HG02970 (cell line): ENCODE results near the gene KCTD2.
"Not testable (repeated sequence)": the region's sequence is repeated elsewhere in the genome, so short reads cannot be mapped to it uniquely, and the experiment has no call there.

Source experiments
- ATAC-seq: cut with Tn5 transposase; IDR thresholded peaks from one replicate; pipeline ENCODE4 v1.9.1; 2021; ENCODE audit warnings: mild to moderate bottlenecking, moderate library complexity, moderate number of reproducible peaks; ENCODE audit not compliant: unreplicated experiment, low FRiP score

Gene KCTD2, protein sequence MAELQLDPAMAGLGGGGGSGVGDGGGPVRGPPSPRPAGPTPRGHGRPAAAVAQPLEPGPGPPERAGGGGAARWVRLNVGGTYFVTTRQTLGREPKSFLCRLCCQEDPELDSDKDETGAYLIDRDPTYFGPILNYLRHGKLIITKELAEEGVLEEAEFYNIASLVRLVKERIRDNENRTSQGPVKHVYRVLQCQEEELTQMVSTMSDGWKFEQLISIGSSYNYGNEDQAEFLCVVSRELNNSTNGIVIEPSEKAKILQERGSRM

DNA sequence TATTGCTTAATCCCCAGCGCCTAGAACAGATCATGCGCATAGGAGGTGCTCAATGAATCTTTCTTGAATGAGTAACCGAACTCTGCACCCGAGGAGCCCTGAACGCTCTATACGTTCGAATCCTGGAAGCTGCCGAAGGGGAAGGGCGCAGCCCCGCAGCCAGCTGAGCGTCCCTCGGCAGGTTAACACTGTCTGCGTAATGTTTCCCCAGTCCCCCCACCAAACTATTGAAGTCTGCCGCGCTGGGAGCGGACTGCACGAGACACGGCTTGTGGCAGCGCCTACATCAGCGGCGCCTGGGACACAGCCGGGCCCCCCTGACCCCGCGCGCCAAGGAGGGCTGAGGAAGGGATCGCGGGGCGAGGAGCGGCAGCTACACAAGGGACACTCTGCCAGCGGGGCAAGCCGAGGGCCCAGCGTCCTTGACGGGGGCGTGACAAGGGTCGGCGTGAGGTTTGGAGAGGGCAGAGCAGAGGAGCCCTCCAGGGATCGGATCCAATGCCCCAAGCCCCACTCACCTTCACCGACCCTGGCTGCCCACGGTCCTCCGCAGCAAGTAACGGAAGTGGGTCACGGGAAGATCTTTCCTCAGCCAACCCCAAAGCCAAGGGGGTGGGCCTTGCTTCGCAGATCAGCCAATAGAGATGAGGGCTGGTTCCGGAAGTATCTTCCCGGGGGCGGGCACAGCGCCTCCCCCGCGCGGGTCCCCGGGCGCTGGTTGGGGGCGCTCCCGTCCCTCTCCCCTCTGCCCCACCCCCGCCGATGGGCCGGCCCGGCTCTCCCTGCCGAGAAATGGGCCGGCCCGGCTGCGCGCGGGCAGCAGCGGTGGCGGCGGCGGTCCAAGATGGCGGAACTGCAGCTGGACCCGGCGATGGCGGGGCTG lies at the start of gene KCTD2, which contains the start of gene ATP5PD:
Gene KCTD2, plus strand, starts transcription at position 819 of the 883 bp plus-strand sequence. Its CDS starts 26 bp downstream, at position 845.
Gene ATP5PD, minus strand, starts transcription at position 563 of the 883 bp plus-strand sequence. CDS start 4,319 bp downstream, outside the sequence.
- ATAC-seq, result peak; percentile 92

DNA sequence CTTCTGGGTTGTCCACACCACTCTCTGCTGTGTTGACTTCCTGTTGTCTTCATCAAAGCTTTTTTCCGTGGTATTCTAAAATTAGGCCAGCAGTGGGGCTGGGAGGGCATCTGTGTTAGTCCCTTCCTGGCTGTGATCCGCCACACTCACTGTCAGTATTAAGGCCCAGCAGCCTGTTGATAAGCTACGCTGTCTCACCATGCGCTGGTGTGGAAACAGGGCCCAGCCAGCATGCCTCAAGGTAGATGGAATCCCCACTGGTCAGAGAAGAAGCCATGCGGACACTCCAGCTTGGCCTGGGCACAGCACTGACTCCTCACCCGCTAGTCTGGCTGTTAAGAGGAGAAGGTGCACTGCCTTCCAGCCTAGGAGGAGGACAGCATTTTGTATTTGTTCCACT lies 48.2 kb upstream of the KCTD2 start:
- ATAC-seq, result no peak

DNA sequence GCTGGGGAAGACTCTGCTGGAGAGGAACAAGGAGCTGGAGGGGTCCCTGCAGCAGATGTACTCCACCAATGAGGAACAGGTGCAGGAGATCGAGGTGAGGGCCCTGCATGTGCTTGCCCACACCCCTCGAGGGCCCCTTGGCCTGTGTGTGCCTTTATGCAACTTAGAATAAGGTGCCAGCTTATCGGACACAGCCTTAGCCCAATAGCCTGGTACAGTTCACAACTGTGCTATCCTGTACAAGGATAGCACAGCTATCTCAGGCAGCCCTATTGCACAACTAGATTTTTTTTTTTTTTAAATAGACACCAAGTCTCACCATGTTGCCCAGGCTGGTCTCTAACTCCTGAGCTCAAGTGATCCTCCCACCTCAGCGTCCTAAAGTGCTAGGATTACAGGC lies 47.5 kb upstream of the KCTD2 start:
- ATAC-seq, result no peak

DNA sequence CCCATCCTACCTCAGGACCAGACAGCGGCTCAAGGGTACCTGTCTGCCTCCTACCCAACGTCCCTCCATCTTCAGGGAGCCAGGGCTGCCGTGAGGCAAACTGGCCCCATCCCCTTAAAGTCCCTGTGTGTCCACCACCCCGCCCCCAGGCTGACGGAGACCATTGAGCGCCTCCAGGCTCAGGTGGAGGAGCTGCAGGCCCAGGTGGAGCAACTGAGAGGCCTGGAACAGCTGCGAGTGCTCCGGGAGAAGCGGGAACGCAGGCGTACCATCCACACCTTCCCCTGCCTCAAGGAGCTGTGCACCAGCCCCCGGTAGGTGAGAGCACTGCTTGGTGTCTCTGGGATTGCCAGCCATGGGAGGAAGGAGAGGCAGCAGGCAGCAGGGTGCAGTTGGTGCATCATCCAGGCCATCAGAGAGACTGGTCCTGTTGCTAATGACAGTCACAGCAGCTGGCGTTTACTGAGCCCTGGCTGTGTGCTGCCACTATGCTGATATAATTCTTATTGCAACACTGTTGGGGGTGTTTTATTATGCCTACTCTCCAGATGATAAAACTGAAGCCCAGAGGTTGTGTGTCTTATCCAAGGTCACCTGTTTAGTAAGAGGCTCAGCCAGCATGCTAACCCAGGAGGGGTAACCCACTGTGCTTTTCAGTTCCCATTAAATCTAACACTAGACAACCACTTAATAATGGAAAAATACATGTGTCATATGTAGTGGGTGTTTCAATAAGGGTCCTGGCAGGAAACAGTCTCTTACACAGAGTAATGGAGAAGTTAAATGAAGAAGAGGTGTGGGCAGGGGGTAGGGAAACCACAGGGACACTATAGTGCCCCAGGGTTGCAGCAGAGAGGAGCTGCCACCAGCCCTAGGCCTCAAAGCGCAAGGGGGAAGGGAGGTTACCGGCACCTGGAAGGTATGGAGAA lies 44.8 kb upstream of the KCTD2 start:
- no peak for ATAC-seq

DNA sequence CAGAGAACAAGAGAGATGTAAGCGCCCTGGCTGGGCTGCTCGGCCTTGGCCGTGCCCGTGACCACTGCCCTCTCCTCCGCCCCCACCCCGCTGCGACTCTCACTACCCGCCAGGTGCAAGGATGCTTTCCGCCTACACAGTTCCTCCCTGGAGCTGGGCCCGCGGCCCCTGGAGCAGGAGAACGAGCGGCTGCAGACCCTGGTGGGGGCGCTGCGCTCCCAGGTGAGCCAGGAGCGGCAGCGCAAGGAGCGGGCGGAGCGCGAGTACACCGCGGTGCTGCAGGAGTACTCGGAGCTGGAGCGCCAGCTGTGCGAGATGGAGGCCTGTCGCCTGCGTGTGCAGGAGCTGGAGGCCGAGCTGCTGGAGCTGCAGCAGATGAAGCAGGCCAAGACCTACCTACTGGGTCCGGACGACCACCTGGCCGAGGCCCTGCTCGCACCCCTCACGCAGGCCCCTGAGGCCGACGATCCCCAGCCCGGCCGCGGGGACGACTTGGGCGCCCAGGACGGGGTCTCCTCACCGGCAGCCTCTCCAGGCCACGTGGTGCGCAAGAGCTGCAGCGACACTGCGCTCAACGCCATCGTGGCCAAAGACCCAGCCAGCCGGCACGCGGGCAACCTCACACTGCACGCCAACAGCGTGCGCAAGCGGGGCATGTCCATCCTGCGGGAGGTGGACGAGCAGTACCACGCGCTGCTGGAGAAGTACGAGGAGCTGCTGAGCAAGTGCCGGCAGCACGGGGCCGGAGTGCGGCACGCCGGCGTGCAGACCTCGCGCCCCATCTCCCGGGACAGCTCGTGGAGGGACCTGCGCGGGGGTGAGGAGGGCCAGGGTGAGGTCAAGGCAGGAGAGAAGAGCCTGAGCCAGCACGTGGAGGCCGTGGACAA lies 43.7 kb upstream of the KCTD2 start:
- ATAC-seq, result no peak

DNA sequence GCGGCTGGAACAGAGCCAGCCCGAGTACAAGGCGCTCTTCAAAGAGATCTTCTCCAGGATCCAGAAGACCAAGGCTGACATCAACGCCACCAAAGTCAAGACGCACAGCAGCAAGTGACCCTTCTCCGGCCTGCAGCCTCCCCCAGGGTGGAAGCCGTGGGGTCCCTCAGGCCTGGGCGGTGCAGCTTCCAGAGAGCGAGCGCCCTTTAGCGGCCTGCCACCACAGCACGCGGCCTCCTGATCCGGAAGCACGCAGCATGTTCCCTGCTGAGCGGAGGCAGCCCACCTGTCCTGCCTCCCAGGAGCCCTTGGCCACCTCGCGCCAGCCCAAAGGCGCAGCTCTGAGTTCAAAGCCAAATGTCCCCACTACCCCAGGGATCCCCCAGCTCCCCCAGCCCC lies 43.1 kb upstream of the KCTD2 start:
- ATAC-seq, result no peak

DNA sequence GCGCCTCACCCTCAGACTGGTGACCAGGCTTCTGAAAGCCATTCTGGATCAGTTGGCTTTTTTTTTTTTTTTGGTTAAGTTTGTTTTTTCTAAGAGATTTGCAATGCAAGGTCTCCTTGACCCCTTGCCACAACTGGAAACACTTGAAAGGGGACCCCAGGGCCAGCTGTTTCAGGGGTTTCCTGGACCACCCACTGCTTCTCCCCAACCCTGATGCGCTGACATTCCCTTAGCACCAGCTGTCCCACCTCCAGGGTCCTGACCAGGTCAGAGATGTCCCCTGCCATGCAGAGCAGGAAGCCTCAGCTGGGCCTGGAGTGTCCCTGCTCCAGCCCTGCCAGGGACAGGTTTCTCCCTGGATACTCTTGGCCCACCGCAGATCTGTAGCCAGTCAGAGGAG lies 42.7 kb upstream of the KCTD2 start:
- no peak for ATAC-seq

DNA sequence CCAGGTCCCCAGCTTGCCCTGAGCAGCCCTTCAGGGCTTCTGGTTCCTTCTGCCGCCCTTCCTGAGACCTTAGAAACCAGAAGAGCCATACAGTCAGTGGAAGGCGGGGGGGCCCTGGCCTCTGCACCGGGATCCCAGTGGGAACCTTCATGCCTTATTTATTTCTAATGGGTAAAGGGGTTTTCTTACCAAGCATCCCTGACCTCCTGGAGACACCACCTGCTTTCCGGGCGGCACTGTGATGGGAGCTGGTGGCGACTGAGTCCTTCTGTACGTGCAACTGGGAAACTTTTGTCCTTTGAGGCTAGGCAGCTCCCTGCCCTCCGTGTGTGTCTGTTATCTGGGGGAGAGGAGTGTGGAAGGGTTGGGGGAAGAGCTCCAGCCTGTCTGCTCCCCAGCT lies 41.7 kb upstream of the KCTD2 start:
- ATAC-seq, result no peak

DNA sequence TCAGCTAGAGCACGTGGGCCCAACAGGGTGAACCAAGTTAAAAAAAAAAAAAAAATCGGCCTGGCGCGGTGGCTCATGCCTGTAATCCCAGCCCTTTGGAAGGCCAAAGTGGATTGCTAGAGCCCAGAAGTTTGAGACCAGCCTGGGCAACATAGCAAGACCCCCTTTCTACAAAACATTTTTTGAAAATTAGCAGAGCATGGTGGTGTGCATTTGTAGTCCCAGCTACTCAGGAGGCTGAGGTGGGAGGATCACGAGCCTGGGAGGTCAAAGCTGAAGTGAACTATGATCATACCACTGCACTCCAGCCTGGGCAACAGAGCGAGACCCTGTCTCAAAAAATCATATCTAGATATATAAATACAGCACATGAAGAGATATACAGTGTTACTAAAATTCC lies 40.9 kb upstream of the KCTD2 start:
- not testable (repeated sequence) for ATAC-seq

DNA sequence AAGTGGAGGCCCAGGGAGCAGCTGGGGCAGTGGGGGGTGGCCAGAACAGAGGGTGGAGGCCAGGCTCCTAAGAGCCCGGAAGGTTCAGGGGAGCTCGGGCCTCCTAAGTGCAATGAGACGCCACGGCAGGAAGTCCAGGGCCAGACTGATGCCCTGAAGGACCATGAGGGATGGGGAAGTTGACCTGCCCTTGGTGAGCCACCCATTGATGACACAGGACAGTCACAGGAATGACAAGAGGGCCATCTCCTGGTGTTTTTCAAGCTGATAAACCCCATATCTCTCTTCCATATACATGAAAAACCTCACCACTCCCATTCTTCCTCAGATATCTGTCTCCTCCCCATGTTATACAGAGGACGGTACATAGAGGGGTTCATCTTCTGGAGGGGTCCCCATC lies 40.4 kb upstream of the KCTD2 start:
- ATAC-seq, result no peak

DNA sequence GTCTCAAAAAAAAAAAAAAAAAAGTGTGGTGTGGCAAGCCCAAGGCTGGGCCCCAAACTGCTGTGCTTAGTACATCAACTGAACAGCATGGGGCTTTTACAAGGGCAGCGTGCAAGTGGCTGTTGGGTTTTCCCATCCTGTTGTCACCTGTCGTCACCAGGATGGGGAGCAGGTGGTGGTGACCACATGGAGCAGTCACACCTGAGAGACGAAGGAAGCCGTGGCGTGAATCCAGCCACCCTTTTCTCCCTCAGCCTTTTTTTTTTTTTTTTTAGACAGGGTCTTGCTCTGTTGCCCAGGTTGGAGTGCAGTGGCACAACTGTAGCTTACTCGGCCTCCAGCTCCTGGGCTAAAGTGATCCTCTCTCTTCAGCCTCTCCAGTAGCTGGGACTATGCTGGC lies 38.7 kb upstream of the KCTD2 start:
- ATAC-seq, result no peak

DNA sequence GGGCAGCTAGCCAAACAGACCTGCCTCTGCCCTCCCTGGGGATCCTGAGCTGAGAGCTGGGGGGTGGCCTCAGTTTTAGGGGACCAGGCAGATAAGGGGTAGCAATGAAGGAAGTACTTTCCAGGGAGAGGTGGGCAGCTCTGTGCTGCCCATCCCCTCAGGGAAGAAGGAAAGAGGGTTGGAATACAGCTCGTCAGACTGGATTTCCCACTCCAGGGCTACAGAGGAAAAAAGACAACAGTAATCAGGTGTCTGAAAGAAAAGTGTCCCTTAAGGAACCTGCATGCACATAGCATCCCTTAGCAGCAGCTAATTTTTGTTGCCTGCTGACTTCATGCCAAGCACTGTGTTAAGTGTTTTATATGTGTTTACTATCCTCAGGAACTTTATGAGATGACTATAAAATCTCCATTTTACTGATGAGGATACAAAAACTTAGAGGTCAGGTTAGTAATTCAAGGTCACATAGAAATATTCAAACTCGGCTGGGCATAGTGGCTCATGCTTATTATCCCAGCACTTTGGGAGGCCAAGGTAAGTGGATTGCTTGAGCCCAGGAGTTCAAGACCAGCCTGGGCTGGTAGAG lies 37.8 kb upstream of the KCTD2 start:
- ATAC-seq, result no peak

DNA sequence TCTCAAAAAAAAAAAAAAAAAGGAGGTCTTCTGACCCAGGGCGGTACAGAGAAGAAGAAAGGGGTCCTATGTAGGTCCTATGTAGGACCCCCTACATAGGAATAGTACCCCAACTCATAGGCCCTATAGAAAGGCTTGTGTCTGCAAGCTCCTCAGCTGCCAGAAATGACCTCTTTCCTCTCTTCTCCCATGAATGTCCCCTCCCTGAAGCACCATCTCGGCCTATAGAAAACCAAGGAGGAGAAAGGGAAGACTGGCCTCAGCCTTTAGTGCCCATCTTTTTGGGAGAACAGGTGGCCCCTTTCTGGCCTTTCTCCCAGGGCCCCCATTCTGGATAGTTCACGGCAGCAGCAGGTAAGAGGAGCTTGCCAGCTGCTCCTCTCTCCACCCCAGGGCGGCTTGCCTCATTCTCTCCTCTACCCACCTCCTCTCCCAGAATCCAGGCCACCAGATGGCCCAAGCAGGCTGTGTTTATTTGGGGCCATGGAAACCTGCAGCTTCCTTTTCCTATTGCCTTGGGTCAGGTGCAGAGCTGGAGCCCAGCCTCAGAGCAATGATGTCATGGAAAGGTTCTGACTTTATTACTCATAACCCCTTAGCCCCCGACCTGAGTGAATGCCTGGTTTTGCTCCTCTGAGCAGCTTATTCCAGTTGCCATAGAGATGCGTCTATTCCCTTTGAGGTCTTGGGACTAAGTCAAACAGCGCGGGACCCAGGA lies 36.2 kb upstream of the KCTD2 start:
- no peak for ATAC-seq

DNA sequence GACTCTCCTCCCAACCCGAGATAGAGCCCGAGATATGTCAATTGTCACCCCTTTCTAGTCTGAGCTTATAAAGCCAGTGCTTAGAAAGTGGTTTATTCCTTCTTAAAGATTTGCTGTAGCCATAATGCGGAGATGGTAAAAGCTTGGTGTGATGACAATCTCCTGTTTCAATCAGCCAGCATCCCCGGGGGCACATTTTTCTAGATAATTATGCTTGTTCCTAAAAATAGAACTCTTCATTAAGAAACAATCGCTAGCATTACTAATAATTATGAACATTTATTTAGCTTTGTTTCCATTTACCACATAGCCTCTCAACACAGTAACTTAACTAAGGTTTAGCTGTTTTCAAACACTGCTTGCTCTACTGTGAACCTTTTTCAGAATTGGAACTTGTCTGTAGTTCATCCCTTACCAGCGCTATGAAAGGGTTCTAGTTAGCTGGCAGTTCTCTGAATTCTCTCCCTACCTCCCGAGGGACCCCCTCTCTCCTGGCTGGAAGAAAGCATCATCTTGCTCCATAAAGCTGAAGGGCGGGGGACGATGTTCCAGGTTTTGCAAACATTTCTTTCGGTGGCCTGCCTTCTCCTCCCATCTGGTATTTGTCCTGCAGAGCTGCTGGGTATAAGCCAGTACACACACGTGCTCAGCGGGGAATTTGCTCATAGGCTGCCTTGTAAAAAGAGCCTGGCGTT lies 35.5 kb upstream of the KCTD2 start:
- no peak for ATAC-seq

DNA sequence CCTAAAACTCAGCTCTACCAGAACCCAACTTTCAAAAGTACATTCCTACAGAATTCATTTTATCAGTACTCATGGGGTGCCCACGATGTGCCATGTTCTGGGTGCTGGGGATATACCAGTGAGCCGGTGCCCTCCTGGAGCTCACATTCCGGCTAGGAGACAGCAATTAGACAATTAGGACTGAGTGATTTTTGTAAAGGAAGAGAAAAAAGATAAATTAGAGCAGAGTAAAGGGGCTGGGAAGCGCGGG lies 35.0 kb upstream of the KCTD2 start:
- no peak for ATAC-seq

DNA sequence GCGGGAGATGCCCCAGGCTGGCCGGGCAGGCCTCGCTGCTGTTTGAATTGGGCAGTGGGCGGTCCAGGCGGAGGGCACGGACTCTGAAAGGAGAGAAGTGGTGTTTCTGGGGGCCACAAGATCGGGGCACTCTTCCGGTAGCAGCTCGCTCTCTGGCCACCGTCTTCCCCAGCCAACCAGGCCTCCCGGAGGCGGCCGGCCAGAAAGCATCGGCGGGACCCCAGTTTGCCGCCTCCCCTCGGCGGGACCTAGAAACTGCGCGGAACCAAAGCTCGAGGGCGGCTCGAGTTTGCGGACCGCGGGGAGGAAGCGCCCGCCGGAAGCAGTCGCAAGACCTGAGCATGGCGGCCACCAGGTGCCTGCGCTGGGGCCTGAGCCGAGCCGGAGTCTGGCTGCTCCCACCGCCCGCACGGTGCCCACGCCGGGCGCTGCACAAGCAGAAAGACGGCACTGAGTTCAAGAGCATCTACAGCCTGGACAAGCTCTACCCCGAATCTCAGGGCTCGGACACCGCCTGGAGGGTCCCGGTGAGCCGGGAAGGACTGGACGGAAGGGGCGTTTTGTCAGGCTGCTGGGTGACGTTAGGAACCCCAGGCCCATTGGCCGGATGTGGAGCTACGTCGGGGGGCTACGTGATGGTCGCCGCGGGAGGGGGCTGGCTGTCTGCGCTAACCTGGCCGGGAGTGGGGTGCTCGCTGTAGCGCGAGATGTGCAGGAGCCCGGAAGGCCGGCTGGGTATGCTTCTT lies 34.5 kb upstream of the KCTD2 start, which contains the start of gene MRPL58:
Gene MRPL58, plus strand, starts transcription at position 325 of the 746 bp plus-strand sequence. Its CDS starts 17 bp downstream, at position 342.
- peak; percentile 89 for ATAC-seq

DNA sequence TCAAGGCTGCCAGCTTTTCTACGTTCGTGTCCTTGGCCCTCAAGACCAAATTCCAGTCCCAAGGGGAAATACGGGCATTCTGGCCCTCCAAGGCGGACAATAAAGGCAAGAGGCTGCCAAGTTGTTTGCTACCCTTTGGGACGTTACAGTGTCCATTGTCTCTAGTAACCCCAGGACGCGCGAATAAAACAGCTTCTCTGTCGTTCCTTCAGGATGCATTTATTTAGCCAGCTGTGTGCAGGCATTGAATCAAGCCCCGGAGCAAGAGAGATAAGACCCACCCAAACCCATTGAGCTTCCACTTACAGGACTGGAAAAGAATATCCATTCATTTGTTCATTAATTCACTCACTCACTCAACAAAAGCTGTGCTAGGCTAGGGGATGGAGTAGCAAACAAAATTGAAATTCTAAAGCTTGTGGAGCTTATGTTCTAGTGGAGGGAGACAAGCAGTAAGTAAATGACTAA lies 33.9 kb upstream of the KCTD2 start:
- no peak for ATAC-seq
